Left lung (tissue), 10 donors: Measurements from ENCODE around the gene MEIG1. TPM values are rescaled to one million over a fixed set of nuclear protein-coding genes. Genes with fewer than 3 reads are reported as not detected.

Source experiments
- ATAC-seq: fragments of 200-7000 bp; cut with Tn5 transposase; one replicate; pipeline ENCODE4 v1.9.1; 2020; ENCODE audit warnings: moderate library complexity
- DNase-seq, 4 donors: peaks; one replicate each; pipeline ENCODE4 v3.0.0-alpha.2; 2013 to 2020
- H3K27ac ChIP-seq, 2 donors: fragments of 200-600 bp; sonication (generic) in 1 of 2; one replicate each; pipeline versions ENCODE4 v1.5.0 to v1.8.0; 2020 to 2021
- H3K27me3 ChIP-seq, 2 donors: fragments of 200-600 bp; sonication (generic) in 1 of 2; one replicate each; pipeline versions ENCODE4 v1.5.0 to v1.8.0; 2020 to 2021
- H3K36me3 ChIP-seq, 2 donors: fragments of 200-600 bp; sonication (generic) in 1 of 2; one replicate each; pipeline versions ENCODE4 v1.5.0 to v1.8.0; 2020 to 2021
- H3K4me1 ChIP-seq, 2 donors: fragments of 200-600 bp; one replicate each; pipeline ENCODE4 v1.8.0; 2021
- H3K4me3 ChIP-seq, 2 donors: fragments of 200-600 bp; sonication (generic) in 1 of 2; one replicate each; pipeline versions ENCODE4 v1.5.0 to v1.8.0; 2020 to 2021; ENCODE audit warnings: mild to moderate bottlenecking in 1 of 2
- H3K9me3 ChIP-seq, 2 donors: fragments of 200-600 bp; sonication (generic) in 1 of 2; one replicate each; pipeline versions ENCODE4 v1.5.0 to v1.8.0; 2020 to 2021
- CTCF ChIP-seq, 2 donors: fragments of 200-600 bp; sonication (generic) in 1 of 2; IDR thresholded peaks; one replicate each; pipeline versions ENCODE4 v1.5.0 to v1.8.0; 2021; ENCODE audit warnings: antibody characterized with exemption in 2 of 2
- intact Hi-C, 2 donors: fragments of 100-400 bp; cut with DNase I; formaldehyde crosslinking; loops; one replicate each; pipeline versions ENCODE4 v1.11.2 to v1.14.2; 2022
- polyA plus RNA-seq, 6 donors: library from polyadenylated mRNA; unstranded; fragments of 120-200 nt; gene quantifications; one replicate each; pipeline ENCODE4 v1.2.1, GENCODE V29; 2013; ENCODE audit not compliant: insufficient read length in 6 of 6
- total RNA-seq, 2 donors: library from RNA; stranded (reverse); fragmentation: NEBNext Ultra II Directional; extraction: Animal tissue kit (Norgen Biotek cat#: 25700); gene quantifications; one replicate each; pipeline ENCODE4 v1.2.1, GENCODE V29; 2021
- donor health status: DM: no; HTN: yes; CAD: no.
- donor health status: DM: no; HTN: no; CAD: no.

The MEIG1 gene
- total and polyA plus RNA-seq, 8 donors, result 0.86 to 1.8 (median 1.3) TPM; not detected in 2

DNA sequence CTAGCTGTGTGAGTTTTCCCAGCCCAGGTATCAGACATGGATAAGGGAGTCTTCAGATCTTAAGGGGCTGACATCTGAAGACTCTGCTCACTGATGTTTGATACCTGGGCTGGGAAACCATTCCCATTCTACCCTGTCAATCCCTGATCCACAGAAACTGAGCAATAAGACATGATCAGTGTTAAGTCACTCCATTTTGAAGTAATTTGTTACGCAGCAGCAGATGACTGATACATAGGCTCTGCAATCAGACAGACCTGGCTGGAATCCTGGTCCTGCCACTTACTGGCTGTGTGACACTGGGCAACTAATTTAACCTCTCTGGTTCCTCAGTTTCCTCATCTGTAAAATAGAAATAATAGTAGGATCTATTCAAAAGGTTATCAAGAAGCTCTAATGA is 11.9 kb upstream of the MEIG1 start:
- H3K27me3 ChIP-seq, result no peaks in the 10 kb centered on the region
- no peaks in the 10 kb centered on the region for H3K9me3 ChIP-seq
- H3K4me3 ChIP-seq, result no peak overlapping the region
- H3K4me1 ChIP-seq, result peaks cover 0 to 25% of the 10 kb centered on the region in 2 donors
- DNase-seq (no peak), ATAC-seq (no peak)
- TF ChIP-seq CTCF (IDR thresholded peaks at IDR 0.05), result no peak
- no peak overlapping the region for H3K27ac ChIP-seq
- H3K36me3 ChIP-seq, result peaks cover 0 to 62% of the 10 kb centered on the region in 2 donors
- intact Hi-C loops, result no loop called here

GRCh38 chr10:14949291-14949690 is 9.9 kb upstream of the MEIG1 start:
- peaks cover 0 to 42% of the 10 kb centered on the region in 2 donors for H3K36me3 ChIP-seq
- no peak for TF ChIP-seq CTCF (IDR thresholded peaks at IDR 0.05)
- H3K4me3 ChIP-seq, result no peak overlapping the region
- intact Hi-C loops, result no loop called here
- no peak overlapping the region for H3K27ac ChIP-seq
- peaks cover 8 to 37% of the 10 kb centered on the region in 2 donors for H3K4me1 ChIP-seq
- DNase-seq (no peak), ATAC-seq (no peak)
- no peaks in the 10 kb centered on the region for H3K27me3 ChIP-seq
- no peaks in the 10 kb centered on the region for H3K9me3 ChIP-seq

GRCh38 chr10:14952851-14953423 is 6.3 kb upstream of the MEIG1 start:
- Histone ChIP-seq H3K27ac (peak overlapping the region; percentile 75 to 95), H3K4me1 (peaks cover 8 to 47% of the 10 kb centered on the region in 2 donors), H3K4me3 (peak overlapping the region; percentile 69 to 92), H3K9me3 (no peaks in the 10 kb centered on the region), H3K27me3 (no peaks in the 10 kb centered on the region), H3K36me3 (peaks cover 0 to 8% of the 10 kb centered on the region in 2 donors)
- DNase-seq, result peak in 1 of 4 donors; percentile 11
- no peak for ATAC-seq
- TF ChIP-seq CTCF (IDR thresholded peaks at IDR 0.05), result no peak
- intact Hi-C loops, result no loop called here

- peak overlapping the region; percentile 69 to 92 for H3K4me3 ChIP-seq
- TF ChIP-seq CTCF (IDR thresholded peaks at IDR 0.05), result no peak
- intact Hi-C loops, result no loop called here
Measured at GRCh38 chr10:14953424-14954000, 5.7 kb upstream of the MEIG1 start.

DNA sequence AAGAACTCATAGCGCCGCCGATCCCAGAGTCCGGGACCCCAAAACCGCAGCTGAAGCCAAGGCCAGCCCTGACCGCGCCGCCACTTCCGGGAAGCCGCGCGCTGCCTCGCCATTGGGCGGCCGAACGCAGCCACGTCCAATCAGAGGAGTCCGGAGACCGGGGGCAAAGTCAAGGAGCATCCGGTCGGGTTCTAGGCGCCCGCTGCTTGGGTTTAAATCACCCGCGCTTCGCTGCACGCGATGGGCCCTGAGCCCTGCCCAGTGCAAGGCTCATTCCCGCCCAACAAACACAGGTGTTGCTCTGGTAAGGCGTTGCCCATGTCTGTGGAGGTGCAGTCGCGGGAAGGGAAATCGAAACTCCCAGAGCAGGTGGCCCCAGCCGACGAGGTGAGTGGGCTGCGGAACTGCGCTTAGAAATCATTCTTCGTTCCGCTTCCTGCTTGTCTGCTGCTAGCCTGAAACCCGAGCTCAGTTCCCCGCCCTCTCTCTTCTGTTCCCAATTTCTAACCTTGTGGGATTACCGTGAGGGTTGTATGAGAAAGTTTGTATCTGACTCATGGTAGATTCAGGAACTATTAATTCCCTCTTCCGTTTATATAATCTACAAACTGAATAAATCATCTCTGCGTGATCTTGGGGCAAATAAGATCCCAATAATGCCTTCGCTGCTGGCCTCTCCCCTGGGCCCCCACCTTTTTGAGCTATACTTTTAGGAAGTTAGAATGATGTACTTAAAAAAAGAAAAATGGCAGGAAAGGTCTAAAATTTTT is 5.0 kb upstream of the MEIG1 start, which contains the start of gene DCLRE1C:
DCLRE1C (minus strand) TSS at position 96 of the 770 bp plus-strand sequence; CDS start at position 10, 86 bp downstream.
- no peak for TF ChIP-seq CTCF (IDR thresholded peaks at IDR 0.05)

More at GRCh38 chr10:14953424-14954000, 5.7 kb upstream of the MEIG1 start:
- ATAC-seq (peak; percentile 54), DNase-seq (peak in 1 of 4 donors; percentile 42)
- peaks cover 0 to 2% of the 10 kb centered on the region in 2 donors for H3K36me3 ChIP-seq
- peak overlapping the region; percentile 75 to 95 for H3K27ac ChIP-seq
- H3K9me3 ChIP-seq, result no peaks in the 10 kb centered on the region
- H3K4me1 ChIP-seq, result peaks cover 8 to 47% of the 10 kb centered on the region in 2 donors
- H3K27me3 ChIP-seq, result no peaks in the 10 kb centered on the region

More for the DNA sequence above, 5.0 kb upstream of the MEIG1 start, which contains the start of gene DCLRE1C:
- ATAC-seq, result peak; percentile 97
- Histone ChIP-seq H3K27me3 (no peaks in the 10 kb centered on the region), H3K9me3 (no peaks in the 10 kb centered on the region), H3K36me3 (no peaks in the 10 kb centered on the region), H3K4me1 (peaks cover 8 to 52% of the 10 kb centered on the region in 2 donors), H3K4me3 (peak within 1 kb of the TSS; percentile 69 to 92), H3K27ac (peak within 1 kb of the TSS; percentile 75 to 95)
- DNase-seq, result peak; percentile 90 to 95 (median 93)
- intact Hi-C loops, result no loop called here
